GM19023 (cell line): Measurements from ENCODE around the gene ST6GALNAC3.

ENCODE experiments used
- ATAC-seq: cut with Tn5 transposase; IDR thresholded peaks from one replicate; pipeline ENCODE4 v1.9.1; 2021; ENCODE audit warnings: mild to moderate bottlenecking, moderate library complexity; ENCODE audit not compliant: unreplicated experiment

ST6GALNAC3 gene

GRCh38 chr1:76491737-76492136 lies 417.2 kb downstream of the ST6GALNAC3 start:
- ATAC-seq, result no peak

GRCh38 chr1:76492752-76493430 lies 418.3 kb downstream of the ST6GALNAC3 start:
- ATAC-seq, result no peak

GRCh38 chr1:76494807-76495206 lies 420.3 kb downstream of the ST6GALNAC3 start:
- ATAC-seq, result peak; percentile 89

GRCh38 chr1:76496871-76497270 lies 422.3 kb downstream of the ST6GALNAC3 start:
- ATAC-seq, result no peak

GRCh38 chr1:76500116-76500515 lies 425.6 kb downstream of the ST6GALNAC3 start:
- ATAC-seq, result no peak

GRCh38 chr1:76501136-76501535 lies 426.6 kb downstream of the ST6GALNAC3 start:
- no peak for ATAC-seq

GRCh38 chr1:76501586-76502219 lies 427.2 kb downstream of the ST6GALNAC3 start:
- ATAC-seq, result no peak

GRCh38 chr1:76503100-76503499 lies 428.6 kb downstream of the ST6GALNAC3 start:
- ATAC-seq, result no peak

GRCh38 chr1:76503736-76504135 lies 429.2 kb downstream of the ST6GALNAC3 start:
- ATAC-seq, result no peak

- ATAC-seq, result no peak
These were observed 432.8 kb downstream of the ST6GALNAC3 start for GRCh38 chr1:76507376-76507775.

GRCh38 chr1:76508871-76509270 lies 434.3 kb downstream of the ST6GALNAC3 start:
- no peak for ATAC-seq

- no peak for ATAC-seq
These were observed 436.4 kb downstream of the ST6GALNAC3 start for GRCh38 chr1:76510672-76511557.

GRCh38 chr1:76511558-76512179 lies 437.1 kb downstream of the ST6GALNAC3 start:
- ATAC-seq, result no peak

GRCh38 chr1:76530953-76531352 lies 456.4 kb downstream of the ST6GALNAC3 start:
- ATAC-seq, result no peak

- ATAC-seq, result no peak
These were observed 467.1 kb downstream of the ST6GALNAC3 start for GRCh38 chr1:76541618-76542017.

- ATAC-seq, result no peak
These were observed 467.8 kb downstream of the ST6GALNAC3 start for GRCh38 chr1:76542359-76542758.

GRCh38 chr1:76543495-76543894 lies 468.9 kb downstream of the ST6GALNAC3 start:
- no peak for ATAC-seq

- no peak for ATAC-seq
These were observed 471.9 kb downstream of the ST6GALNAC3 start for GRCh38 chr1:76546354-76546933.

GRCh38 chr1:76547916-76548315 lies 473.4 kb downstream of the ST6GALNAC3 start:
- no peak for ATAC-seq

- no peak for ATAC-seq
These were observed 474.1 kb downstream of the ST6GALNAC3 start for GRCh38 chr1:76548513-76549100.
